Hepatocyte (in vitro differentiated cells): ENCODE data around the gene SEL1L. TPM values are rescaled to one million over a fixed set of nuclear protein-coding genes. Genes with fewer than 3 reads are reported as not detected.
A peak's percentile ranks its signal among the peaks of the same experiment; 100 is the strongest.

Experiments
- DNase-seq: peaks from one replicate; pipeline ENCODE4 v3.0.0-alpha.2; 2016; ENCODE audit warnings: low spot score
- H2AFZ ChIP-seq: fragments of 200-600 bp; sonication (generic); 2 replicates; pipeline ENCODE4 v1.6.0; 2016; ENCODE audit warnings: antibody characterized with exemption, mild to moderate bottlenecking
- H3K27ac ChIP-seq: fragments of 200-600 bp; sonication (generic); 2 replicates; pipeline ENCODE4 v1.5.1; 2016; ENCODE audit warnings: mild to moderate bottlenecking
- H3K27me3 ChIP-seq: fragments of 200-600 bp; sonication (generic); 2 replicates; pipeline ENCODE4 v1.6.1; 2016
- H3K36me3 ChIP-seq: fragments of 200-600 bp; sonication (generic); replicated peaks from 2 replicates; pipeline ENCODE4 v1.5.1; 2016; ENCODE audit warnings: low read depth; ENCODE audit not compliant: insufficient read depth
- H3K4me1 ChIP-seq: fragments of 200-600 bp; sonication (generic); 2 replicates; pipeline ENCODE4 v1.5.1; 2016; ENCODE audit warnings: mild to moderate bottlenecking, moderate library complexity; ENCODE audit not compliant: insufficient read depth
- H3K4me2 ChIP-seq: fragments of 200-600 bp; sonication (generic); 2 replicates; pipeline ENCODE4 v1.6.0; 2016
- H3K4me3 ChIP-seq: fragments of 200-600 bp; sonication (generic); 2 replicates; pipeline ENCODE4 v1.5.1; 2016; ENCODE audit warnings: mild to moderate bottlenecking
- H3K79me2 ChIP-seq: fragments of 200-600 bp; sonication (generic); 2 replicates; pipeline ENCODE4 v1.6.0; 2017; ENCODE audit warnings: mild to moderate bottlenecking
- H3K9me2 ChIP-seq: fragments of 200-600 bp; sonication (generic); replicated peaks from 2 replicates; pipeline ENCODE4 v1.6.0; 2017; ENCODE audit warnings: mild to moderate bottlenecking; ENCODE audit not compliant: insufficient read depth
- H3K9me3 ChIP-seq: fragments of 200-600 bp; sonication (generic); 2 replicates; pipeline ENCODE4 v1.5.1; 2016; ENCODE audit warnings: low read depth, mild to moderate bottlenecking
- H4K20me1 ChIP-seq: fragments of 200-600 bp; sonication (generic); 2 replicates; pipeline ENCODE4 v1.6.0; 2016; ENCODE audit warnings: mild to moderate bottlenecking; ENCODE audit not compliant: insufficient read depth, poor library complexity, severe bottlenecking
- EZH2 ChIP-seq: fragments of 200-600 bp; sonication (generic); IDR thresholded peaks from 2 replicates; pipeline ENCODE4 v1.6.1; 2016; ENCODE audit warnings: antibody characterized with exemption, mild to moderate bottlenecking, borderline replicate concordance
- EZH2phosphoT487 ChIP-seq: fragments of 200-600 bp; sonication (generic); IDR thresholded peaks from one replicate; pipeline ENCODE4 v1.6.1; 2018; ENCODE audit warnings: antibody characterized with exemption, mild to moderate bottlenecking, low read depth, moderate library complexity; ENCODE audit not compliant: unreplicated experiment, severe bottlenecking
- WGBS: methylation state at CpG from one replicate; pipeline ENCODE4 v1.1.6; 2016; ENCODE audit warnings: low lambda C conversion rate; ENCODE audit errors: missing lambda C conversion rate; 5-methylcytosine and 5-hydroxymethylcytosine counted together
- polyA plus RNA-seq: library from polyadenylated mRNA; unstranded; fragments of >200 nt; fragmentation: Nextera tagmentation; extraction: Ambion mirVana; gene quantifications from 2 replicates; pipeline ENCODE4 v1.2.1, GENCODE V29; 2016
- total RNA-seq: library from RNA; depleted of rRNA; stranded (reverse); fragments of >200 nt; gene quantifications from 2 replicates; pipeline ENCODE4 v1.2.3, GENCODE V29; 2014
- TF ChIP-seq, protein P1 (sequence below): fragments of 200-600 bp; sonication (generic); IDR thresholded peaks from 2 replicates; pipeline ENCODE4 v1.5.1; 2016; ENCODE audit warnings: antibody characterized with exemption, mild to moderate bottlenecking; ENCODE audit not compliant: poor library complexity

SEL1L gene
- total and polyA plus RNA-seq, 2 experiments from 2014 or later: 53.0 to 89.4 TPM

DNA sequence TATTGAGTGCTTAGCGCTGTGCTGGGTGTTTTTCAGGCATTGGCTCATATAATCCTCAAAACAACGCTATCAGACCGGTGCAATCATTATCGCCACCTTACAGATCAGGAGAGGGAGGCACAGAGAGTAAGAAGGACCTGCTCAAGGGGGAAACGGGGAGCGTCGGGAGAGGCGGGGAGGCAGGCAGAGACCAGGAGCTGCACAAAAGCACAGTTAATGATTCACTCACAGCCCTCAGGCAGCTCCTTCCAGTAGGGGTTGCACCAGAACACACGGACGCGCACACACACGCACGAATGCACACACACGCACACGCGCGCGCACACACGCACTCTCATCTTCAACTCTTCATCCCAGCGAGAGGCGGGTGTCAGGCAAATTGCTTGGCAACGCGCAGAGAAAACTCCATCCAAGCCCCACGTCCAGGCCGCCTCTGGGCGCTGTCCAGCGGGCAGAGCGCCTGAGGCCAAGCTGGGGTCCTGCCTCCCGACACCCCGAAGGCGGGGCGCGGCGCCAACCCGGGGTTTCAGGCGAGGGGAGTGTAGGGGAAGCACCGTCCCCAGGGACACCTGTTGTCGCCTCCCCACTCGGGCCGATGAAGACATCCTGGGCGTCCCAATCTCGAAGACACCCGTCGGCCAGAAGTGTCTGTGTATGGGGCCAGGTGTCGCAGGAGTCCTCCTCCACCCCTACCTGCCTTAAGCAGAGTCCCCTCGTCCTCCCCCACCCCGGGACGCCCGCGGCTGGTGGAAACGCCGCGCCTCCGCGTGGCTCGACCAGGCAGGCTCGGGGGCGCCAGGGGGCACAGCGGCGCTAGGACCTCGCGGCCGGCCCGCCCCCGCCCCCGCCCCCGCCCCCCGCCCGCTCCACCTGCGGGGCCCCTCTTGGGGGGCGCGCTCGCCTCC is 98.0 kb downstream of the SEL1L start:
- DNase-seq: peak; percentile 82
- peak overlapping the region; percentile 71 for H3K4me3 ChIP-seq
- peak overlapping the region; percentile 74 for H3K27ac ChIP-seq
- H3K9me2 ChIP-seq: no peaks in the 10 kb centered on the region
- peaks cover 4% of the 10 kb centered on the region for H3K4me1 ChIP-seq
- H3K9me3 ChIP-seq: no peaks in the 10 kb centered on the region
- no peaks in the 10 kb centered on the region for H4K20me1 ChIP-seq
- no peaks in the 10 kb centered on the region for H3K36me3 ChIP-seq
- WGBS: 2% methylated on average over 43 of the region's 73 CpGs
- peak overlapping the region; percentile 77 for H2AFZ ChIP-seq
- peaks cover 6% of the 10 kb centered on the region for H3K79me2 ChIP-seq
- H3K27me3 ChIP-seq: peaks cover 16% of the 10 kb centered on the region
- TF ChIP-seq EZH2: no peak
- TF ChIP-seq EZH2phosphoT487: no peak
- TF ChIP-seq, protein P1, sequence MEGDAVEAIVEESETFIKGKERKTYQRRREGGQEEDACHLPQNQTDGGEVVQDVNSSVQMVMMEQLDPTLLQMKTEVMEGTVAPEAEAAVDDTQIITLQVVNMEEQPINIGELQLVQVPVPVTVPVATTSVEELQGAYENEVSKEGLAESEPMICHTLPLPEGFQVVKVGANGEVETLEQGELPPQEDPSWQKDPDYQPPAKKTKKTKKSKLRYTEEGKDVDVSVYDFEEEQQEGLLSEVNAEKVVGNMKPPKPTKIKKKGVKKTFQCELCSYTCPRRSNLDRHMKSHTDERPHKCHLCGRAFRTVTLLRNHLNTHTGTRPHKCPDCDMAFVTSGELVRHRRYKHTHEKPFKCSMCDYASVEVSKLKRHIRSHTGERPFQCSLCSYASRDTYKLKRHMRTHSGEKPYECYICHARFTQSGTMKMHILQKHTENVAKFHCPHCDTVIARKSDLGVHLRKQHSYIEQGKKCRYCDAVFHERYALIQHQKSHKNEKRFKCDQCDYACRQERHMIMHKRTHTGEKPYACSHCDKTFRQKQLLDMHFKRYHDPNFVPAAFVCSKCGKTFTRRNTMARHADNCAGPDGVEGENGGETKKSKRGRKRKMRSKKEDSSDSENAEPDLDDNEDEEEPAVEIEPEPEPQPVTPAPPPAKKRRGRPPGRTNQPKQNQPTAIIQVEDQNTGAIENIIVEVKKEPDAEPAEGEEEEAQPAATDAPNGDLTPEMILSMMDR: no peak
- peak overlapping the region; percentile 95 for H3K4me2 ChIP-seq

DNA sequence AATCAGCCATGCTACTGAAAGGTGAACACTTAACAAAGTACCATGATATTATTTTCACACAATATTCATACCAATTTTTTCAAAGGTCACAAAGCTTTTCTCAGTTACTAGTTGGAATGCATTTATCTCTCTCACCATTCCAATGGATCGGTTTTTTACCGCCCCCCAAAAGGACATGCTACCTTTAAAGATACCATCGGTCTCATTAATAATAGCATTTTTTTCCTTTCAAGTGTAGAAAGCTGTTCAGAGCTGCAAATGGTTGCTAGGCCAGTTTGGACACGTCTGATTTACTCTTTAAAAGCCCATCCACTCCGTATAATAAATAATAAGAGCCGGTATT is 98.6 kb downstream of the SEL1L start:
- H2AFZ ChIP-seq: peak overlapping the region; percentile 77
- peak overlapping the region; percentile 3 for H3K27ac ChIP-seq
- 2% methylated on average over 6 of the region's 6 CpGs for WGBS
- H3K36me3 ChIP-seq: no peaks in the 10 kb centered on the region
- no peaks in the 10 kb centered on the region for H3K9me2 ChIP-seq
- H3K27me3 ChIP-seq: peaks cover 11% of the 10 kb centered on the region
- no peaks in the 10 kb centered on the region for H4K20me1 ChIP-seq
- TF ChIP-seq, protein P1: no peak
- no peak for TF ChIP-seq EZH2
- no peak for TF ChIP-seq EZH2phosphoT487
- H3K4me1 ChIP-seq: peaks cover 4% of the 10 kb centered on the region
- H3K79me2 ChIP-seq: peaks cover 6% of the 10 kb centered on the region
- peak overlapping the region; percentile 95 for H3K4me2 ChIP-seq
- DNase-seq: no peak
- H3K9me3 ChIP-seq: no peaks in the 10 kb centered on the region
- H3K4me3 ChIP-seq: peak overlapping the region; percentile 71

DNA sequence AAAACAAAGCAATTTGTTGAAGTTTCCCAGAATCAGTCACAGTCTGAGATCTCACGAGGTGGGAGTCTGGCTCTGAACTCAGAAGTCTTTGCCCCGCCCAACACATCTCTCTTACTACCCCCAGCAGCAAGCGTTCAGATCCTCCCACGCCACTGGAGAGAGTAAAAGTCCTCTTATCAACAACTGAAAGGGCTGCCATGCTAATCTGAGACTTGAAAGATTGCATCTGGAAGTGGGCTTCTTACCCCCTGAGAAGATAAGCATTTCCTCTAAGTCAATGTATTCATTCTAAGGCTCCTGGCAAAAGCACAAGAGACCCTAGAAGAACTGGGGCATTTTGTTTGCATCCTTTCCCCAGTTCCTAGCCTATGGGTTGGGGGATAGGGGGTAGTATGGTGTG is 99.4 kb downstream of the SEL1L start:
- no peak overlapping the region for H3K27ac ChIP-seq
- H3K9me3 ChIP-seq: no peaks in the 10 kb centered on the region
- H3K4me3 ChIP-seq: no peak overlapping the region
- H3K27me3 ChIP-seq: peaks cover 8% of the 10 kb centered on the region
- H2AFZ ChIP-seq: no peak overlapping the region
- 24% methylated on average over 4 of the region's 4 CpGs for WGBS
- peaks cover 4% of the 10 kb centered on the region for H3K4me1 ChIP-seq
- TF ChIP-seq EZH2 (no peak), EZH2phosphoT487 (no peak)
- TF ChIP-seq, protein P1: no peak
- no peak for DNase-seq
- H3K36me3 ChIP-seq: no peaks in the 10 kb centered on the region
- no peaks in the 10 kb centered on the region for H3K9me2 ChIP-seq
- H3K4me2 ChIP-seq: peak overlapping the region; percentile 95
- H4K20me1 ChIP-seq: no peaks in the 10 kb centered on the region
- peaks cover 6% of the 10 kb centered on the region for H3K79me2 ChIP-seq
